ENCODE measurements around the gene TMEM11.

DNA sequence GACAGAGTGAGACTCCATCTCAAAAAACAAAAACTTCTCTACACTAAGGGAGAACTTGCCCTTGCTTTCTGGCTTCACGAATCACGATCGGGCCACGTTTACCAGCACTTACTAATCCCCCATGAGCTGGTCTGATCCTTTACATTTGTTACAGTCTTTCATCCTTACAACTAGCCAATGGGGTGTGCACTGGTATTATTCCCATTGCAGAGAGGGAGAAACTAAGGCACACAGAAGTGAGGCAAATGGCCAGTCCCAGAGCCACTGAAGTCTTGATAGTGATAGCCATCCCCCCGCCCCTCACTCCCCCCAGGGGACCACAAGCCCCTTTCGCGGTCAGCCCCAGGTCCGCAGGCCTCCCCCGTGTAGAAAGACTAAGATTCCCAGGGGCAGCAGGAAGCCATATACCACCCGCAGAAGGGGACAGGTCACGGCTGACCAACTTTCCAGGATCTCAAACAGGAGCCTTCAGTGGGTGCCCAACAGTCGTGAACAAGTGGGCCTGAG is 38.4 kb upstream of the TMEM11 start:
- TF ChIP-seq EZH2 (IDR thresholded peaks at IDR 0.05; ENCODE audit: insufficient read depth, poor library complexity, severe bottlenecking) (no peak), EZH2phosphoT487 (IDR thresholded peaks at IDR 0.05; ENCODE audit: insufficient read depth, low read depth) (no peak)

Measured in GM23248 (cell line).